Muscle of leg (tissue), 11 donors: Measurements from ENCODE around the gene GABRG3. TPM values are rescaled to one million over a fixed set of nuclear protein-coding genes. Genes with fewer than 3 reads are reported as not detected.
"Not testable (repeated sequence)": the region's sequence is repeated elsewhere in the genome, so short reads cannot be mapped to it uniquely, and the experiment has no call there.

ENCODE experiments used
- DNase-seq: peaks from one replicate; pipeline ENCODE4 v3.0.0; 2013
- H3K27ac ChIP-seq: one replicate; pipeline ENCODE4 v1.5.1; 2013; ENCODE audit warnings: mild to moderate bottlenecking, low read length, control low read depth
- H3K27me3 ChIP-seq: one replicate; pipeline ENCODE4 v1.6.1; 2013; ENCODE audit warnings: low read length; ENCODE audit not compliant: control insufficient read depth, insufficient read depth
- H3K36me3 ChIP-seq: one replicate; pipeline ENCODE4 v1.6.1; 2013; ENCODE audit warnings: low read length; ENCODE audit not compliant: control insufficient read depth, insufficient read depth
- H3K4me1 ChIP-seq: one replicate; pipeline ENCODE4 v1.6.1; 2013; ENCODE audit warnings: low read length; ENCODE audit not compliant: control insufficient read depth, insufficient read depth
- H3K4me3 ChIP-seq: one replicate; pipeline ENCODE4 v1.5.1; 2013; ENCODE audit warnings: low read length, control low read depth
- H3K9me3 ChIP-seq: replicated peaks from 2 replicates; pipeline ENCODE4 v1.6.1; 2013; ENCODE audit warnings: low read depth, low read length; ENCODE audit not compliant: control insufficient read depth
- WGBS: methylation state at CpG from one replicate; pipeline ENCODE4 v1.1.5; 2013; ENCODE audit warnings: missing lambda C conversion rate; ENCODE audit not compliant: insufficient coverage; 5-methylcytosine and 5-hydroxymethylcytosine counted together
- polyA plus RNA-seq, 8 donors: library from polyadenylated mRNA; unstranded; fragments of 120-200 nt; gene quantifications; one replicate each; pipeline versions ENCODE4 v1.2.1 to v1.2.3, GENCODE V29; 2013; ENCODE audit warnings: inconsistent platforms in 1 of 8, low replicate concordance in 1 of 8; ENCODE audit not compliant: insufficient read length in 8 of 8, insufficient read depth in 1 of 8
- total RNA-seq: library from RNA; stranded (reverse); fragments of 120-200 nt; gene quantifications from one replicate; pipeline ENCODE4 v1.2.4, GENCODE V29; 2013

GABRG3 gene
- total and polyA plus RNA-seq, 9 donors = 0.11 to 0.69 (median 0.34) TPM; not detected in 1

GRCh38 chr15:26981492-26981891 lies 10.5 kb downstream of the GABRG3 start:
- no CpG with 5 or more reads among the region's 4 CpGs for WGBS
- no peak overlapping the region for H3K27ac ChIP-seq
- H3K4me1 ChIP-seq = no peaks in the 10 kb centered on the region
- DNase-seq = no peak
- no peaks in the 10 kb centered on the region for H3K36me3 ChIP-seq
- H3K27me3 ChIP-seq = no peaks in the 10 kb centered on the region
- H3K9me3 ChIP-seq = no peaks in the 10 kb centered on the region
- no peak overlapping the region for H3K4me3 ChIP-seq

- WGBS = 92% methylated on average over 2 of the region's 8 CpGs
Measured at GRCh38 chr15:26983822-26984221, 12.8 kb downstream of the GABRG3 start.

DNA sequence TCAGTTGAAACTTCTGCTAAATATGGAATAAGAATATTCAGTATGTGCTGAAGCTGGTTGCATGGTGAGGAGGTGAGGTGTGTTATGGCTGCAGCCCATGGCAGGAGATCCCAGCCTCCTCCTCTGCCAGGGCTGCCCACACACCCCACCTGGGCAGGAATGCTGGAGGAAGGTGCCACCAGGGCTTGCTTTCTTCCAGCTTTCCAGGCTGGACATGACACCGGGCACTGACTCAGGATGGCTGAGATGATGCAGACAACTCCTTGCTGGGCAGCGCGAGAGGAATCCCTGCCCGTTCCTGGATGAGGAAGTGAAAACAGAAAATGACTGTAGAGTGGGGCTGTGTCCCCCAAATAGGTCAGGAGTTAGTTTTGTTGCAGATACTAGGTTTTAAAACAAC lies 14.1 kb downstream of the GABRG3 start:
- H3K9me3 ChIP-seq = no peaks in the 10 kb centered on the region
- 80% methylated on average over 1 of the region's 4 CpGs for WGBS
- H3K27me3 ChIP-seq = no peaks in the 10 kb centered on the region
- H3K4me1 ChIP-seq = no peaks in the 10 kb centered on the region
- no peak for DNase-seq
- no peak overlapping the region for H3K4me3 ChIP-seq
- H3K27ac ChIP-seq = no peak overlapping the region
- H3K36me3 ChIP-seq = no peaks in the 10 kb centered on the region

More at GRCh38 chr15:26983822-26984221, 12.8 kb downstream of the GABRG3 start:
- H3K4me3 ChIP-seq = no peak overlapping the region
- no peaks in the 10 kb centered on the region for H3K36me3 ChIP-seq
- H3K27me3 ChIP-seq = no peaks in the 10 kb centered on the region
- H3K27ac ChIP-seq = no peak overlapping the region
- no peaks in the 10 kb centered on the region for H3K9me3 ChIP-seq
- no peak for DNase-seq
- H3K4me1 ChIP-seq = no peaks in the 10 kb centered on the region

- Histone ChIP-seq H3K27ac (no peak overlapping the region), H3K4me3 (no peak overlapping the region), H3K27me3 (no peaks in the 10 kb centered on the region), H3K4me1 (no peaks in the 10 kb centered on the region), H3K36me3 (no peaks in the 10 kb centered on the region), H3K9me3 (peaks cover 6% of the 10 kb centered on the region)
- DNase-seq = no peak
- WGBS = no CpG with 5 or more reads among the region's 2 CpGs
Measured at GRCh38 chr15:26996250-26996649, 25.3 kb downstream of the GABRG3 start.

GRCh38 chr15:27003003-27003402 lies 32.0 kb downstream of the GABRG3 start:
- H3K9me3 ChIP-seq, DNase-seq, H3K27me3 ChIP-seq, H3K36me3 ChIP-seq, H3K27ac ChIP-seq, H3K4me1 ChIP-seq, H3K4me3 ChIP-seq: not testable (repeated sequence)
- no CpG with 5 or more reads among the region's 4 CpGs for WGBS

GRCh38 chr15:27004226-27004625 lies 33.2 kb downstream of the GABRG3 start:
- H3K36me3 ChIP-seq, H3K9me3 ChIP-seq, H3K4me3 ChIP-seq, H3K4me1 ChIP-seq, DNase-seq, H3K27me3 ChIP-seq, H3K27ac ChIP-seq: not testable (repeated sequence)
- WGBS = 96% methylated on average over 9 of the region's 24 CpGs

DNA sequence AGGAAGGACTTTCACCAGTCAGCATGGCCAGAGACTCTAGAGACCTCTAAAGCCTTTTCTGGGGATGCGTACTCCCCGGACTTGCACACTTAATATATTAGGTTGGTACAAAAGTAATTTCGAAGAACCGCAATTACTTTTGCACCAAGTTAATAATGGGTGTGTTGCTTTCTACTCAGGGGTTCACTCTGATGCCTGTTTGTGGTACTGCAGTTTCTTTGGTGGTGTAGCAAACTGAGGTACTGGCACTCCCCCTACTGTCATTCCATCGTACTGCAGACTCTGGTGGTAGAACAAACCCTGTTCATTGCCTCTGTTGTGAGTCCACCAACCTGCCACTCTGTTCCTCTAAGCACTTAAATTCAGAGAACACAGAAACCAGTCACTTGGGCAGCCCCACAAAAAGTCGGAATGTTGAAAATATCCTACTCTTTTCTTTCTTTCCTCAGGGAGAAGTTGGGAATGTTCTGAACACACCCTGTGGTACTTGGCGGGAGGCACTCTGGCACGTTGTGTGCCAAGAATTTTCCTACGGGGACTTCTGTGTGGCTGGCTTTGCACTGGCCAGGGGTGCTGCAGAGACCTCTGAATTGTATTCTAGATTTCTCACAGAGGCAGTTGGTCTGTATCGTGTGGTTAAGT lies 46.3 kb downstream of the GABRG3 start:
- H3K36me3 ChIP-seq = no peaks in the 10 kb centered on the region
- 40% methylated on average over 3 of the region's 10 CpGs for WGBS
- H3K9me3 ChIP-seq = no peaks in the 10 kb centered on the region
- H3K4me1 ChIP-seq = no peaks in the 10 kb centered on the region
- no peak overlapping the region for H3K27ac ChIP-seq
- no peaks in the 10 kb centered on the region for H3K27me3 ChIP-seq
- no peak overlapping the region for H3K4me3 ChIP-seq
- DNase-seq = peak; percentile 81

DNA sequence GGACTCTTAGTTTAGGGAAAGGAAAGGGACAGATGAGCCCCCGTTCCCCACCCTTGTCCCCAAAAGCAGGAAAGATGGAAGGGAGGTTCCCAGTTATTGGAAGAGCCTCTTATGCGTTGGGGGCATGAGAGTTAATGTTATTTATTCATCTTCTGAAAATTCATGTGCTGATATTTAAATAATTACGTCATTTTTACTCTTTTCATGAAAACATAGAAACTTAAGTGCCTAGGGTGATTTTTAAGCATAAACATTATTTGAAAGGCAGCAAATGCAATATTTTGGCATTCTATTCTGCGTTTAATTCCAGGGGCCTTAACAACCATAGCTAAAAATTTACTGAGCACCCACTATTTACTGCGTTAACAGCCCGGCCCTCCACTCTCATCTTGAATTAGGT lies 48.7 kb downstream of the GABRG3 start:
- 95% methylated on average over 3 of the region's 6 CpGs for WGBS
- no peaks in the 10 kb centered on the region for H3K27me3 ChIP-seq

GRCh38 chr15:27025481-27025966 lies 54.5 kb downstream of the GABRG3 start:
- no peak overlapping the region for H3K4me3 ChIP-seq

More for the DNA sequence above, 48.7 kb downstream of the GABRG3 start:
- Histone ChIP-seq H3K36me3 (no peaks in the 10 kb centered on the region), H3K4me3 (no peak overlapping the region), H3K27ac (no peak overlapping the region), H3K9me3 (no peaks in the 10 kb centered on the region), H3K4me1 (no peaks in the 10 kb centered on the region)
- no peak for DNase-seq

GRCh38 chr15:27027229-27027628 lies 56.2 kb downstream of the GABRG3 start:
- 30% methylated on average over 3 of the region's 6 CpGs for WGBS
- peaks cover 8% of the 10 kb centered on the region for H3K4me1 ChIP-seq
- no peaks in the 10 kb centered on the region for H3K9me3 ChIP-seq
- H3K36me3 ChIP-seq = no peaks in the 10 kb centered on the region
- H3K4me3 ChIP-seq = no peak overlapping the region
- H3K27ac ChIP-seq = no peak overlapping the region
- H3K27me3 ChIP-seq = no peaks in the 10 kb centered on the region
- no peak for DNase-seq

More at GRCh38 chr15:27025481-27025966, 54.5 kb downstream of the GABRG3 start:
- Histone ChIP-seq H3K9me3 (no peaks in the 10 kb centered on the region), H3K27ac (peak overlapping the region; percentile 59), H3K27me3 (no peaks in the 10 kb centered on the region), H3K4me1 (peaks cover 8% of the 10 kb centered on the region), H3K36me3 (no peaks in the 10 kb centered on the region)
- peak; percentile 28 for DNase-seq
- WGBS = 42% methylated on average over 3 of the region's 9 CpGs
